ENCODE data around the gene STXBP1. TPM values are rescaled to one million over a fixed set of nuclear protein-coding genes. Genes with fewer than 3 reads are reported as not detected.

The STXBP1 gene
- total and polyA plus RNA-seq, 2 of the 4 experiments (the other 2 are of a cell fraction), result 15.8 to 22.6 TPM

DNA sequence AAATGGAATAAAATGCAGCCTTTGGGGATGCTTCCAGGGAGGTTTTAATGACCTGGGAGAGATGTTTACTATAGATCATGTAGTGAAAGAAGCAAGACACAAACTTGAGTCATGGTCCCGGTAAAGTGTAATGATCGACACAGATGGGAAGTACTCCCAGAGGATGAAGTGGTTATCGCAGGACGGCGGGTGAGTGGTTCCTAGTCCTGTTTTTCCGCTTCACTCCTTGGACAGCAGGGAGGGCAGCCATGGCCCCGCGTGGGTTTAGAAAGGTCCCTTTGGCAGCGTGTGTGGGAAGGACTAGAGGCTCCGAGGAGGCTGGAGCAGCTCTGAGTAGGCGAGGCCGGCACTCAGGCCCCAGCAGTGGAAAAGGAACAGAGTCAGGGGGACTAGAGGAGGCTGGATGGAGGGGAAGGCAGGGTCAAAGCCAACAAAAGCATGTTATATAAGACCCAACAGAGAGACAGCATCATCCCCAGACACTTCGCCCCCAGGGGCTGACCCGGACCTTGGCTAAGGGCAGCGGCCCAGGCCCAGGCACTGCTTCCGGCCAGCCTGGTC is 49.2 kb upstream of the STXBP1 start:
- dilution Hi-C loops (cut with HindIII; ENCODE audit: low sequenced_read_pairs, unreplicated experiment), result no loop called here
- no TSS peak for BruUV-seq (replicated peaks)
- intact Hi-C loops (cut with micrococcal nuclease), result loop anchor here (2.0 kb wide), 1 partner anchor 42 kb away; no protein-coding TSS in a partner anchor
- Histone ChIP-seq H3K4me1 (ENCODE audit: control insufficient read depth, insufficient read depth, low read length) (peaks cover 54% of the 10 kb centered on the region), H3K14ac (replicated peaks; ENCODE audit: low read depth, low read length) (peak overlapping the region; percentile 53), H2BK15ac (ENCODE audit: low read depth, low read length) (peak overlapping the region; percentile 21; the same call in 2 of the 3 replicates), H4K5ac (ENCODE audit: low read depth, low read length) (peak overlapping the region; percentile 9; the same call in 1 of the 2 replicates), H3K9ac (ENCODE audit: low read depth, low read length) (peak overlapping the region; percentile 16), H2AK5ac (ENCODE audit: low read depth, low read length) (peak overlapping the region; percentile 46), H3K23ac (ENCODE audit: low read depth, low read length) (peak overlapping the region; percentile 61), H2AK9ac (replicated peaks; ENCODE audit: low read depth, low read length, poor library complexity) (peak overlapping the region; percentile 84), H3K56ac (ENCODE audit: extremely low read depth, insufficient read depth, low read length) (peak overlapping the region; percentile 72; the same call in 1 of the 2 replicates), H2AFZ (replicated peaks; ENCODE audit: low read length, poor library complexity) (peak overlapping the region; percentile 64), H3K18ac (ENCODE audit: low read depth, low read length) (peak overlapping the region; percentile 12), H3K4ac (ENCODE audit: low read depth, low read length) (peak overlapping the region; percentile 89), H2BK120ac (ENCODE audit: low read depth, low read length) (peak overlapping the region; percentile 78), H3K9me3 (ENCODE audit: control insufficient read depth, insufficient read depth, low read length) (no peaks in the 10 kb centered on the region), H3K4me2 (ENCODE audit: low read depth, low read length) (peak overlapping the region; percentile 16), H3K27me3 (ENCODE audit: control insufficient read depth, insufficient read depth, low read length) (no peaks in the 10 kb centered on the region), H4K8ac (ENCODE audit: low read depth in 2 of 2, low read length in 2 of 2) (peak overlapping the region; percentile 30 to 63), H4K20me1 (ENCODE audit: insufficient read depth, low read length) (peaks cover 86% of the 10 kb centered on the region), H2BK20ac (ENCODE audit: low read depth, low read length) (peak overlapping the region; percentile 60; the same call in 1 of the 2 replicates), H4K91ac (ENCODE audit: insufficient read depth, low read depth, low read length) (peak overlapping the region; percentile 87), H3K27ac (ENCODE audit: insufficient read depth, low read length) (peak overlapping the region; percentile 83), H3K36me3 (ENCODE audit: control insufficient read depth, insufficient read depth, low read length) (peaks cover 47% of the 10 kb centered on the region), H3K4me3 (ENCODE audit: insufficient read depth, low read depth, low read length) (no peak overlapping the region), H2BK5ac (ENCODE audit: low read depth, low read length, poor library complexity, severe bottlenecking) (peak overlapping the region; percentile 83), H3K79me1 (ENCODE audit: low read depth in 1 of 2, low read length in 2 of 2) (peaks cover 3 to 51% of the 10 kb centered on the region in 2 experiments), H3K9me1 (ENCODE audit: insufficient read depth, low read length) (peaks cover 37% of the 10 kb centered on the region)
- 23% methylated on average over 3 of the region's 16 CpGs; no CpG with 5 or more reads in 1 of the 2 experiments for WGBS, 2 experiments (ENCODE audit: extremely low coverage in 2 of 2, insufficient read length in 1 of 2)
- peak; percentile 87 for DNase-seq
- CTCF ChIA-PET, result no interaction called here
- POLR2A ChIA-PET (ENCODE audit: unreplicated experiment), result interaction anchor here (1.4 kb wide), 1 partner anchor 10 kb away, joined by 3 read pairs; no protein-coding TSS in a partner anchor
- no peak; the same call in 1 of the 2 replicates for ATAC-seq (ENCODE audit: low read depth)
- in situ Hi-C loops (cut with MboI; ENCODE audit: low sequenced_read_pairs), result no loop called here
- TF ChIP-seq, protein P1, sequence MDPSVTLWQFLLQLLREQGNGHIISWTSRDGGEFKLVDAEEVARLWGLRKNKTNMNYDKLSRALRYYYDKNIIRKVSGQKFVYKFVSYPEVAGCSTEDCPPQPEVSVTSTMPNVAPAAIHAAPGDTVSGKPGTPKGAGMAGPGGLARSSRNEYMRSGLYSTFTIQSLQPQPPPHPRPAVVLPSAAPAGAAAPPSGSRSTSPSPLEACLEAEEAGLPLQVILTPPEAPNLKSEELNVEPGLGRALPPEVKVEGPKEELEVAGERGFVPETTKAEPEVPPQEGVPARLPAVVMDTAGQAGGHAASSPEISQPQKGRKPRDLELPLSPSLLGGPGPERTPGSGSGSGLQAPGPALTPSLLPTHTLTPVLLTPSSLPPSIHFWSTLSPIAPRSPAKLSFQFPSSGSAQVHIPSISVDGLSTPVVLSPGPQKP (IDR thresholded peaks at IDR 0.05; ENCODE audit: borderline replicate concordance, low read depth, low read length), result no peak
- TF ChIP-seq CHD1 (IDR thresholded peaks at IDR 0.05; ENCODE audit: low read depth, low read length) (no peak), POLR2A (IDR thresholded peaks at IDR 0.05; ENCODE audit: low read depth, low read length) (no peak), MXI1 (IDR thresholded peaks at IDR 0.05; ENCODE audit: borderline replicate concordance, low read depth, low read length) (peak; percentile 16; the same call in 1 of the 2 replicates), NFE2L2 (IDR thresholded peaks at IDR 0.05; ENCODE audit: low read depth, low read length) (no peak), MAZ (IDR thresholded peaks at IDR 0.05; ENCODE audit: borderline replicate concordance, low read depth, low read length) (0 out of 2 replicates have a peak, but pooled peaks have one; percentile 8), BHLHE40 (IDR thresholded peaks at IDR 0.05; ENCODE audit: low read depth, low read length) (no peak), MAFK (IDR thresholded peaks at IDR 0.05; ENCODE audit: low read depth, low read length) (no peak), RAD21 (IDR thresholded peaks at IDR 0.05; ENCODE audit: low read length) (peak; percentile 3; the same call in 1 of the 2 replicates), RFX5 (IDR thresholded peaks at IDR 0.05; ENCODE audit: low read depth, low read length) (no peak), CEBPB (IDR thresholded peaks at IDR 0.05; ENCODE audit: low read depth, low read length) (no peak), SMC3 (IDR thresholded peaks at IDR 0.05; ENCODE audit: low read depth, low read length) (peak; percentile 24; the same call in 1 of the 2 replicates)
- TF ChIP-seq, protein P2, sequence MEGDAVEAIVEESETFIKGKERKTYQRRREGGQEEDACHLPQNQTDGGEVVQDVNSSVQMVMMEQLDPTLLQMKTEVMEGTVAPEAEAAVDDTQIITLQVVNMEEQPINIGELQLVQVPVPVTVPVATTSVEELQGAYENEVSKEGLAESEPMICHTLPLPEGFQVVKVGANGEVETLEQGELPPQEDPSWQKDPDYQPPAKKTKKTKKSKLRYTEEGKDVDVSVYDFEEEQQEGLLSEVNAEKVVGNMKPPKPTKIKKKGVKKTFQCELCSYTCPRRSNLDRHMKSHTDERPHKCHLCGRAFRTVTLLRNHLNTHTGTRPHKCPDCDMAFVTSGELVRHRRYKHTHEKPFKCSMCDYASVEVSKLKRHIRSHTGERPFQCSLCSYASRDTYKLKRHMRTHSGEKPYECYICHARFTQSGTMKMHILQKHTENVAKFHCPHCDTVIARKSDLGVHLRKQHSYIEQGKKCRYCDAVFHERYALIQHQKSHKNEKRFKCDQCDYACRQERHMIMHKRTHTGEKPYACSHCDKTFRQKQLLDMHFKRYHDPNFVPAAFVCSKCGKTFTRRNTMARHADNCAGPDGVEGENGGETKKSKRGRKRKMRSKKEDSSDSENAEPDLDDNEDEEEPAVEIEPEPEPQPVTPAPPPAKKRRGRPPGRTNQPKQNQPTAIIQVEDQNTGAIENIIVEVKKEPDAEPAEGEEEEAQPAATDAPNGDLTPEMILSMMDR (conservative IDR thresholded peaks at IDR 0.05; ENCODE audit: low read depth, low read length), result 0 out of 2 replicates have a peak, but pooled peaks have one; percentile 22
- TF ChIP-seq, protein P3, sequence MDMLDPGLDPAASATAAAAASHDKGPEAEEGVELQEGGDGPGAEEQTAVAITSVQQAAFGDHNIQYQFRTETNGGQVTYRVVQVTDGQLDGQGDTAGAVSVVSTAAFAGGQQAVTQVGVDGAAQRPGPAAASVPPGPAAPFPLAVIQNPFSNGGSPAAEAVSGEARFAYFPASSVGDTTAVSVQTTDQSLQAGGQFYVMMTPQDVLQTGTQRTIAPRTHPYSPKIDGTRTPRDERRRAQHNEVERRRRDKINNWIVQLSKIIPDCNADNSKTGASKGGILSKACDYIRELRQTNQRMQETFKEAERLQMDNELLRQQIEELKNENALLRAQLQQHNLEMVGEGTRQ (IDR thresholded peaks at IDR 0.05; ENCODE audit: low read depth, low read length), result no peak
